ACC112 (cell line): ENCODE measurements around the gene PIGU.
A peak's percentile ranks its signal among the peaks of the same experiment; 100 is the strongest.
"Not testable (repeated sequence)": the region's sequence is repeated elsewhere in the genome, so short reads cannot be mapped to it uniquely, and the experiment has no call there.

Experiments
- H2AFZ ChIP-seq: fragments of 200-600 bp; sonication (generic); one replicate; pipeline ENCODE4 v1.6.0; 2017; ENCODE audit warnings: antibody characterized with exemption, low read length; ENCODE audit not compliant: unreplicated experiment
- H3K27ac ChIP-seq: fragments of 200-600 bp; sonication (generic); 2 replicates; pipeline ENCODE4 v1.5.1; 2014; ENCODE audit warnings: low read depth, mild to moderate bottlenecking, antibody characterized with exemption, low read length, moderate library complexity
- H3K27me3 ChIP-seq: fragments of 200-600 bp; sonication (generic); 2 replicates; pipeline ENCODE4 v1.6.1; 2014; ENCODE audit warnings: mild to moderate bottlenecking, antibody characterized with exemption, low read length, moderate library complexity, mixed read lengths; ENCODE audit not compliant: insufficient read depth
- H3K36me3 ChIP-seq: fragments of 200-600 bp; sonication (generic); 2 replicates; pipeline ENCODE4 v1.6.1; 2016; ENCODE audit warnings: mild to moderate bottlenecking, antibody characterized with exemption, low read length, moderate library complexity, mixed read lengths; ENCODE audit not compliant: insufficient read depth
- H3K4me1 ChIP-seq: fragments of 200-600 bp; sonication (generic); one replicate; pipeline ENCODE4 v1.6.1; 2016; ENCODE audit warnings: low read length, mixed read lengths; ENCODE audit not compliant: insufficient read depth, unreplicated experiment, control insufficient read depth
- H3K4me3 ChIP-seq: fragments of 200-600 bp; sonication (generic); 2 replicates; pipeline ENCODE4 v1.5.1; 2014; ENCODE audit warnings: mild to moderate bottlenecking, low read depth, low read length
- H3K79me2 ChIP-seq: fragments of 200-600 bp; sonication (generic); one replicate; pipeline ENCODE4 v1.6.0; 2016; ENCODE audit warnings: low read length; ENCODE audit not compliant: control insufficient read depth, unreplicated experiment, insufficient read depth

The PIGU gene

DNA sequence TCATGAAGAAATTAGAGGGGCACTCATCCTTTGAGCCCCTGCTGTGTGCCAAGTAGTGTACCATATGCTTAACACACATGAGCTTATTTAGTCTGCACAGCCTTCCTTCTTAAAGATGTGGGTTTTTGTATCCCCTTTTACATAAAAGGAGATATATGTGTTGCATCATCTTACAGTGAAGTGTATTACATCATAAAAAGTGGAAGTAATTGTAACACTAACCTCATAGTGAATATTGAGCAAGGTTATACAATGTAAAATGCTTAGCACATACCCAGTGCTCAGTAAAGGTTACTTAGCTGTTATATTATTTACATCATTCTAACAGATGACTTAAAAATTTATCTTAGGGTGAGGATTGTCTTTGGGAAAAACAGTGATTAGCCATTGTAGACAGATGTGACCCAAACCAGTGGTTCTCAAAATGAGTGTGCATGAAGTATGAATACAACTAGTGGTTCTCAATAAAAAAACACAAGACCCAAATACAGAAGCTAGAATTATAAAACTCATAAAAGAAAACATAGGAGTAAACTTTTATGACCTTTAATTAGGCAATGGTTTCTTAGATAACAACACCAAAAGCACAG lies 3.8 kb upstream of the PIGU start:
- Histone ChIP-seq H3K27ac (no peak overlapping the region), H3K79me2 (peaks cover 3% of the 10 kb centered on the region), H2AFZ (no peak overlapping the region), H3K4me1 (peaks cover under 1% of the 10 kb centered on the region), H3K36me3 (no peaks in the 10 kb centered on the region), H3K4me3 (no peak overlapping the region), H3K27me3 (no peaks in the 10 kb centered on the region)

DNA sequence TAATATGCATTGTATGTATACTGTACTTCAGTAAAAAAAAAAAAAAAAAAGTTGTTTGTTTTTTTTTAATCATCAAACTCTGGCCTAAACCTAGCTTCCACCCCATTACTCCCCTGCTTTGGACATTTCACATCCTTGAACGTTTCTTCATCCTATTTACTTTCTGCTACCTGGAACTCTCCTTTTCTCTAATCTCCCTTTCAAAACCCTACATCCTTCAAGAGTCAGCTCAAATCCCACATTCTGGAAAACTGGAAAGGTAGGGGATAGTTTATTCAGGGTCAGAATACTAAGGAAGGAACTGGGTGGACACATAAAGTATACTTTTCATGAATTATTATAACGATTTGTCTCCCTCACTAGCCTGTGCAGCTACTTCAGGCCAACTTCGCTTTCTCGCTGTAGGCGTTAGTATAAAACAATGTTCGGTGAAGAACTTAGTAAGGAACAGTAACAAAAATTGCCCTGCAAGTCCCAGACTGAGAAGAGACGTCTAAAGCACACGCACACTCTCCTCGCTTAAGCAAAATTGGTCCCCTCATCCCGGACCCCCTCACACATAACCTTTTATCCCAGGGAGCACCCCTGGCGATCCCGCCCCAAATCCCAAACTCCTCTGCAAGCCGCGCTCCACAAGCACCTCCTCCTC lies 775 bp downstream of the PIGU start:
- Histone ChIP-seq H3K27me3 (no peaks in the 10 kb centered on the region), H2AFZ (peak overlapping the region; percentile 92), H3K36me3 (no peaks in the 10 kb centered on the region), H3K4me3 (peak overlapping the region; percentile 86), H3K4me1 (peaks cover 5% of the 10 kb centered on the region), H3K79me2 (peaks cover 16% of the 10 kb centered on the region), H3K27ac (0 out of 2 replicates have a peak overlapping the region, but pooled peaks have one; percentile 11)

DNA sequence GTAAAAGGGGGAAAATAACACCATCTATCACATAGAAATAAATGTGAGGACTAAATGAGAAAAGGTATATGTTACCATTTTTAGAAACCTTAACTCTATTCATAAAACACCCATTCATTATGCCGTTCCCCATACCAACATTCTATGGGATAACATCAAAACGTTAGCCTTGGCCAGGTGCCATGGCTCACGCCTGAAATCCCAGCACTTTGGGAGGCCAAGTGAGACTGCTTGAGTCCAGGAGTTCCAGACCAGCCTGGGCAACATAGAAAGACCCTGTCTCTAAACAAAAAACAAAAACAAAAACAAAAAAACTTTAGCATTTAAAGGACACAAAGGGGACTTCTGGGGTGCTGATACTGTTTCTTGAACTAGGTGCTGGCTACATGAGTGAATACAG lies 1.3 kb downstream of the PIGU start:
- peaks cover 16% of the 10 kb centered on the region for H3K79me2 ChIP-seq
- H2AFZ ChIP-seq, result no peak overlapping the region
- no peak overlapping the region for H3K27ac ChIP-seq
- peak overlapping the region; percentile 86 for H3K4me3 ChIP-seq
- no peaks in the 10 kb centered on the region for H3K36me3 ChIP-seq
- H3K4me1 ChIP-seq, result peaks cover 5% of the 10 kb centered on the region
- no peaks in the 10 kb centered on the region for H3K27me3 ChIP-seq

DNA sequence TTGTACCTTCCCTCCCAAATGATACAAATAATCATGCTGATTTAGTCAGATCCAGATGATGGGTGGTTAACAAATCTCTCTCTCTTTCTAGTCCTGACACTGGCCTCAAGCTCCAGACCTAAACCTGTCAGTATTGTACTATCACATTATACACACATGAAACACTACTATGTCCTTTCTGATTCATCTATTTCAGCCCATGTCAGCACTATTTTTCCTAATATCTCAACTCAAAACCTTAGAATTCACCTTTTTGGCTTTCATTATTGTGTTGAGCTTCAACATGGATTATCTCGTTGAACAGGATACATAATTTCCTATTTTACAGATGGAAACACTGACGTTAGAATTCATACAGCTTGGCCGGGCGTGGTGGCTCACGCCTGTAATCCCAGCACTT lies 3.5 kb downstream of the PIGU start:
- Histone ChIP-seq H3K4me3 (no peak overlapping the region), H3K27ac (no peak overlapping the region), H3K36me3 (no peaks in the 10 kb centered on the region), H3K4me1 (peaks cover 5% of the 10 kb centered on the region), H3K79me2 (peaks cover 19% of the 10 kb centered on the region), H3K27me3 (no peaks in the 10 kb centered on the region), H2AFZ (no peak overlapping the region)

DNA sequence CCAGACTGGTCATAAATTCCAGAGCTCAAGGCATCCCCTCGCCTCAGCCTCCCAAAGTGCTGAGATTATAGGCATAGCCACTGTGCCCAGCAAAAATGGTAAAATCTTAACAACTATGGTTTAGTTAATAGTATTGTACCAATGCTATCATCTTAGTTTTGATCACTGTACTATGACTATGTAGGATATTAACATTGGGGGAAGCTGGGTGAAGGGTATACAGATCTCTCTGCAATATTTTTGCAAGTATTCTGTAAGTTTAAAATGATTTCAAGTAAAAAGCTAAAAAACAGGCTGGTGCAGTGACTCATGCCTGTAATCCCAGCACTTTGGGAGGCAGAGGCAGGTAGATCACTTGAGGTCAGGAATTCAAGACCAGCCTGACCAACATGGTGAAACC lies 7.8 kb downstream of the PIGU start:
- H2AFZ ChIP-seq, result no peak overlapping the region
- H3K4me1 ChIP-seq, result no peaks in the 10 kb centered on the region
- H3K79me2 ChIP-seq, result peaks cover 7% of the 10 kb centered on the region
- no peaks in the 10 kb centered on the region for H3K36me3 ChIP-seq
- H3K27ac ChIP-seq, result no peak overlapping the region
- H3K27me3 ChIP-seq, result no peaks in the 10 kb centered on the region
- no peak overlapping the region for H3K4me3 ChIP-seq

DNA sequence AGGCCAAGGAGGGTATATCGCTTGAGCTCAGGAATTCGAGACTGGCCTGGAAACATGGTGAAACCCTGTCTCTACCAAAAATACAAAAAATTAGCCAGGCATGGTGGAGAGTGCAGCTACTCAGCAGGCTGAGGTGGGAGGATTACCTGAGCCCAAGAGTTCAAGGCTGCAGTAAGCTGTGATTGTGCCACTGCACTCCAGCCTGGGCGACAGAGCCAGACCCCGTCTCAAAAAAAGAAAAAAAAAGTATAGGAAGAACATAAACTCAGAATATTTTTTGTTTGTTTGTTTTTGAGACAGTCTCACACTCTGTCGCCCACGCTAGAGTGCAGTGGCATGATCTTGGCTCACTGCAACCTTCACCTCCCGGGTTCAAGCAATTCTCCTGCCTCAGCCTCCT lies 12.1 kb downstream of the PIGU start:
- H3K36me3 ChIP-seq, H3K27ac ChIP-seq, H3K4me1 ChIP-seq, H2AFZ ChIP-seq, H3K79me2 ChIP-seq, H3K27me3 ChIP-seq, H3K4me3 ChIP-seq: not testable (repeated sequence)

DNA sequence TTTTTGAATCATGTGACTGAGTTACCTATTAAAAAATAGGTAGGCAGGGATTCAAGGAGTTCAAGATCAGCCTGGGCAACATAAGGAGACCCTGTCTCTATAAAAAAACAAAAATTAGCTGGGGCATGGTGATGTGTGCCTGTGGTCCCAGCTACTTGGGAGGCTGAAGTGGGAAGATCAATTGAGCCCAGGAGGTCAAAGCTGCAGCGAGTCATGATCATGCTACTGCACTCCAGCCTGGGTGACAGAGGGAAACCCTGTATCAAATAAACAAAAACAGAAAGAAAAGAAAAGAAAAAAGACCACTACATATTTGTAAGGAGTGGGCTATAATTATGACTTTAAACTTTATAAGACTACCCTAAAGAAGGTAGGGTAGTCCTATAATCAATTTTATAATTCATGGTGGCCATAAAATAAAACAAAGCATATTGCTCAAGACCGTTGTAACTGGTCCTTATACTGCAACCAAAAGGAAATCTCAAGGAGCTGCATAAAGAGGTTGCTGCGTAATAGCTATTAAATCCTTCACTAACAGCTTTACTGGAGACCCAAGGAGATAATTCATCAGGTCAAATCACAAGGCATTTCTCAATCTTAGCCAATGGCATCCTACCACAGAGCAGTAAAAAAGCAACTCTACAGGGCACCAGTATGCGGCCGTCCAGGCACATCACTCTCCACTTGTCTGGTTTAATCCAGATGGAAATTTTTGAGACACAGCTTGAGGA lies 13.5 kb downstream of the PIGU start:
- Histone ChIP-seq H3K36me3 (no peaks in the 10 kb centered on the region), H3K4me3 (no peak overlapping the region), H3K4me1 (peaks cover 9% of the 10 kb centered on the region), H3K27me3 (no peaks in the 10 kb centered on the region), H2AFZ (no peak overlapping the region), H3K79me2 (no peaks in the 10 kb centered on the region), H3K27ac (no peak overlapping the region)

DNA sequence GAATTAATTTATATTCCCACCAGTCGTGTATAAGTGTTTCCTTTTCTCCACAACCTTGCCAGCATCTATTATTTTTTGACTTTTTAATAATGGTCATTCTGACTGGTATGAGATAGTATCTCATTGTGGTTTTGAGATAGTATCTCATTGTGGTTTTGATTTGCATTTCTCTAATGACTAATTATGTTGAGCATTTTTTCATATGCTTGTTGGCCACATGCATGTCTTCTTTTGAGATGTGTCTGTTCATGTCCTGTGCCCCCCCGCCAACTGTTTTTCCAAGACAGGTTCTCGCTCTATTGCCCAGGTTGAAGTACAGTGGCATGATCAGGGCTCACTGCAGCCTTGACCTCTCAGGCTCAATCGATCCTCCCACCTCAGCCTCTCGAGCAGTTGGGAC lies 15.1 kb downstream of the PIGU start:
- H3K4me1 ChIP-seq, H3K79me2 ChIP-seq, H3K4me3 ChIP-seq, H3K27ac ChIP-seq, H3K27me3 ChIP-seq, H2AFZ ChIP-seq, H3K36me3 ChIP-seq: not testable (repeated sequence)

DNA sequence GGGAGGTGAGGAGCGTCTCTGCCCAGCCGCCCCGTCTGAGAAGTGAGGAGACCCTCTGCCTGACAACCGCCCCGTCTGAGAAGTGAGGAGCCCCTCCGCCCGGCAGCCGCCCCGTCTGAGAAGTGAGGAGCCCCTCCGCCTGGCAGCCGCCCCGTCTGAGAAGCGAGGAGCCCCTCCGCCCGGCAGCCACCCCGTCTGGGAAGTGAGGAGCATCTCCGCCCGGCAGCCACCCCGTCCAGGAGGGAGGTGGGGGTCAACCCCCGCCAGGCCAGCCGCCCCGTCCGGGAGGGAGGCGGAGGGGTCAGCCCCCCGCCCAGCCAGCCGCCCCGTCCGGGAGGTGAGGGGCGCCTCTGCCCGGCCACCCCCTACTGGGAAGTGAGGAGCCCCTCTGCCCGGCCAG lies 18.2 kb downstream of the PIGU start:
- H3K4me1 ChIP-seq, H3K36me3 ChIP-seq, H3K27ac ChIP-seq, H3K27me3 ChIP-seq, H3K4me3 ChIP-seq, H2AFZ ChIP-seq, H3K79me2 ChIP-seq: not testable (repeated sequence)

DNA sequence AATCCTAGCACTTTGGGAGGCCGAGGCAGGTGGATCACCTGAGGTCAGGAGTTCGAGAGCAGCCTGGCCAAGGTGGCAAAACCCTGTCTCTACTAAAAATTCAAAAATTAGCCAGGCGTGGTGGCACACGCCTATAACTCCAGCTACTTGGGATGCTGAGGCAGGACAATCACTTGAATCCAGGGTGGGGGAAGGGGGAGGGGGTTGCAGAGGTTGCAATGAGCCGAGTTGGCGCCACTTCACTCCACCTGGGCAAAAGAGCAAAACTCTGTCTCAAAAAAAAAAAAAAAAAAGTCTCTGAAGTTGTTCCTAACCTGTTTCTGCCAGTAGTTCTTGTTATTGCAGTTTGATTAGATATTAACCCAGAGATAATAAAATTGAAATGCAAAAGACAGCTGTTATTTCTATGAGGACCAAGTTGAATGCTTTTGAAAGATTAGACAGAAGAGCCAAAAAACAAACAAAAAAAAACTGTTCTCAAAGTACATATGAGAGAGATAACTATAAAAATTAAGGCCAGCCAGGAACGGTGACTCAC lies 22.6 kb downstream of the PIGU start:
- Histone ChIP-seq H3K79me2 (no peaks in the 10 kb centered on the region), H3K27me3 (no peaks in the 10 kb centered on the region), H3K27ac (no peak overlapping the region), H3K4me3 (no peak overlapping the region), H3K4me1 (no peaks in the 10 kb centered on the region), H3K36me3 (peaks cover 4% of the 10 kb centered on the region; the same call in 1 of the 2 replicates), H2AFZ (no peak overlapping the region)

DNA sequence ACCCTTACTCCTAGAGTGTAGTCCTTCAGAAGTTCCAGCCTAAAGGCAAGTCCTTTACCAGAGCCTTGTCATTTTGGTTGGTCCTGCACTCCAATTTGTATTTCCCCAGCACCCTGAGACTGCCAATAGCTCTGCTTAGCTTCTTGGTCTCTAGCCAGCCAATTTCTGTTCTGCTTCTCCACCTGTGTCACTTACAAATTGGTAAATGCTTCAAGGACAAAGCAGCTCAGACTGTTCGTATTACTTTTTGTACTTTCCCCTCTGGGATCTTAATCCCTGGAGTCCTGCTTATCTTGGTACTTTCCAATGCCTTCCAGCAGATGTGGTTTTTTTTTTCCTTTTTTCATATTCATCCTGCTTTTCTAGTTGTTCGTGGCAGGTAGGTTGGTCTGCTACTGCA lies 25.7 kb downstream of the PIGU start:
- Histone ChIP-seq H3K36me3 (0 out of 2 replicates have a peak, but pooled peaks cover 4% of the 10 kb centered on the region), H3K4me3 (no peak overlapping the region), H3K79me2 (no peaks in the 10 kb centered on the region), H3K27ac (no peak overlapping the region), H3K27me3 (no peaks in the 10 kb centered on the region), H2AFZ (no peak overlapping the region), H3K4me1 (no peaks in the 10 kb centered on the region)
